ENCODE data around the gene COMMD10. TPM values are rescaled to one million over a fixed set of nuclear protein-coding genes. Genes with fewer than 3 reads are reported as not detected.

COMMD10 gene
- polyA plus RNA-seq, 1 donor (not counting 4 experiments of a cell fraction or from before 2014, with no cell fraction given) = 22.3 TPM

- H3K9me1 ChIP-seq (ENCODE audit: control insufficient read depth, extremely low read depth, insufficient read depth, low read length) = no peaks in the 10 kb centered on the region
- H3K9ac ChIP-seq (ENCODE audit: control insufficient read depth, extremely low read depth, insufficient read depth, low read length) = no peak overlapping the region
- DNase-seq (ENCODE audit: low read depth, low spot score) (no peak), FAIRE-seq (no peak)
- no peaks in the 10 kb centered on the region for H3K4me1 ChIP-seq (ENCODE audit: control insufficient read depth, extremely low read depth, insufficient read depth, low read length)
- no peaks in the 10 kb centered on the region for H3K27me3 ChIP-seq (ENCODE audit: control insufficient read depth, extremely low read depth, insufficient read depth, low read length)
- no peak overlapping the region for H3K4me2 ChIP-seq (ENCODE audit: control insufficient read depth, extremely low read depth, insufficient read depth, low read depth, low read length)
- H3K36me3 ChIP-seq (ENCODE audit: control insufficient read depth in 2 of 2, extremely low read depth in 1 of 2, insufficient read depth in 2 of 2, low read length in 2 of 2) = peaks cover 0 to 8% of the 10 kb centered on the region in 2 experiments
- dilution Hi-C loops (cut with MboI; ENCODE audit: extremely low pct_ligation_motif_present, low sequenced_read_pairs) = no loop called here
- no peak overlapping the region for H3K27ac ChIP-seq (ENCODE audit: control insufficient read depth, insufficient read depth, low read length)
- H3K79me2 ChIP-seq (ENCODE audit: control insufficient read depth, insufficient read depth, low read length) = no peaks in the 10 kb centered on the region
- no peak for TF ChIP-seq EZH2 (IDR thresholded peaks at IDR 0.05; ENCODE audit: low read length)
- TF ChIP-seq CTCF (optimal IDR thresholded peaks at IDR 0.05 in 1 of 3, IDR thresholded peaks at IDR 0.05 in 1 of 3, conservative IDR thresholded peaks at IDR 0.05 in 1 of 3; ENCODE audit: extremely low read depth in 1 of 3, insufficient read depth in 2 of 3, low read length in 3 of 3) = no peak
- peaks cover 3% of the 10 kb centered on the region for H3K9me3 ChIP-seq (ENCODE audit: control insufficient read depth, low read depth, low read length)
- H3K4me3 ChIP-seq (ENCODE audit: control insufficient read depth in 2 of 3, extremely low read depth in 1 of 3, insufficient read depth in 2 of 3, low read depth in 1 of 3, low read length in 3 of 3) = no peak overlapping the region
- H4K20me1 ChIP-seq (ENCODE audit: control insufficient read depth, extremely low read depth, insufficient read depth, low read length) = no peaks in the 10 kb centered on the region
- H2AFZ ChIP-seq (ENCODE audit: control insufficient read depth, low read length) = no peak overlapping the region
Measured at GRCh38 chr5:116308391-116308790, 223.6 kb downstream of the COMMD10 start.

GRCh38 chr5:116313366-116313765, 228.5 kb downstream of the COMMD10 start:
- H3K9me3 ChIP-seq (ENCODE audit: control insufficient read depth, low read depth, low read length) = no peaks in the 10 kb centered on the region
- no peaks in the 10 kb centered on the region for H3K4me1 ChIP-seq (ENCODE audit: control insufficient read depth, extremely low read depth, insufficient read depth, low read length)
- TF ChIP-seq CTCF (optimal IDR thresholded peaks at IDR 0.05 in 1 of 3, IDR thresholded peaks at IDR 0.05 in 1 of 3, conservative IDR thresholded peaks at IDR 0.05 in 1 of 3; ENCODE audit: extremely low read depth in 1 of 3, insufficient read depth in 2 of 3, low read length in 3 of 3) = no peak
- TF ChIP-seq EZH2 (IDR thresholded peaks at IDR 0.05; ENCODE audit: low read length) = no peak
- no peak overlapping the region for H3K9ac ChIP-seq (ENCODE audit: control insufficient read depth, extremely low read depth, insufficient read depth, low read length)
- DNase-seq (ENCODE audit: low read depth, low spot score) (no peak), FAIRE-seq (no peak)
- no peak overlapping the region for H2AFZ ChIP-seq (ENCODE audit: control insufficient read depth, low read length)
- H3K27me3 ChIP-seq (ENCODE audit: control insufficient read depth, extremely low read depth, insufficient read depth, low read length) = no peaks in the 10 kb centered on the region
- H3K36me3 ChIP-seq (ENCODE audit: control insufficient read depth in 2 of 2, extremely low read depth in 1 of 2, insufficient read depth in 2 of 2, low read length in 2 of 2) = no peaks in the 10 kb centered on the region
- no peaks in the 10 kb centered on the region for H3K9me1 ChIP-seq (ENCODE audit: control insufficient read depth, extremely low read depth, insufficient read depth, low read length)
- H3K4me2 ChIP-seq (ENCODE audit: control insufficient read depth, extremely low read depth, insufficient read depth, low read depth, low read length) = no peak overlapping the region
- H4K20me1 ChIP-seq (ENCODE audit: control insufficient read depth, extremely low read depth, insufficient read depth, low read length) = no peaks in the 10 kb centered on the region
- no peaks in the 10 kb centered on the region for H3K79me2 ChIP-seq (ENCODE audit: control insufficient read depth, insufficient read depth, low read length)
- H3K4me3 ChIP-seq (ENCODE audit: control insufficient read depth in 2 of 3, extremely low read depth in 1 of 3, insufficient read depth in 2 of 3, low read depth in 1 of 3, low read length in 3 of 3) = no peak overlapping the region
- H3K27ac ChIP-seq (ENCODE audit: control insufficient read depth, insufficient read depth, low read length) = no peak overlapping the region
- dilution Hi-C loops (cut with MboI; ENCODE audit: extremely low pct_ligation_motif_present, low sequenced_read_pairs) = no loop called here
